GM18511 (cell line): ENCODE data around the gene SLC18B1.
"Not testable (repeated sequence)": the region's sequence is repeated elsewhere in the genome, so short reads cannot be mapped to it uniquely, and the experiment has no call there.

ENCODE experiments used
- ATAC-seq: cut with Tn5 transposase; IDR thresholded peaks from one replicate; pipeline ENCODE4 v1.9.1; 2021; ENCODE audit warnings: mild to moderate bottlenecking, moderate library complexity; ENCODE audit not compliant: unreplicated experiment

The SLC18B1 gene

GRCh38 chr6:132800656-132801055 lies 2.2 kb upstream of the SLC18B1 start:
- ATAC-seq: no peak

- ATAC-seq: peak; percentile 90
Measured at GRCh38 chr6:132798869-132799538, 567 bp upstream of the SLC18B1 start.

- no peak for ATAC-seq
Measured at GRCh38 chr6:132795461-132795860, 3.0 kb downstream of the SLC18B1 start.

GRCh38 chr6:132792510-132792909 lies 5.9 kb downstream of the SLC18B1 start:
- no peak for ATAC-seq

GRCh38 chr6:132790450-132790849 lies 8.0 kb downstream of the SLC18B1 start:
- ATAC-seq: no peak

GRCh38 chr6:132789396-132789776 lies 9.1 kb downstream of the SLC18B1 start:
- ATAC-seq: no peak

- ATAC-seq: peak; percentile 56
Measured at GRCh38 chr6:132788658-132789395, 9.6 kb downstream of the SLC18B1 start.

GRCh38 chr6:132785936-132786335 lies 12.5 kb downstream of the SLC18B1 start:
- no peak for ATAC-seq

GRCh38 chr6:132780770-132781371 lies 17.6 kb downstream of the SLC18B1 start:
- ATAC-seq: peak; percentile 75

GRCh38 chr6:132777881-132778280 lies 20.6 kb downstream of the SLC18B1 start:
- not testable (repeated sequence) for ATAC-seq

- peak; percentile 87 for ATAC-seq
Measured at GRCh38 chr6:132768051-132768517, 30.4 kb downstream of the SLC18B1 start.

- ATAC-seq: no peak
Measured at GRCh38 chr6:132765560-132765959, 32.9 kb downstream of the SLC18B1 start.

- no peak for ATAC-seq
Measured at GRCh38 chr6:132764370-132764769, 34.1 kb downstream of the SLC18B1 start.

GRCh38 chr6:132763269-132763668 lies 35.2 kb downstream of the SLC18B1 start:
- peak; percentile 91 for ATAC-seq

- ATAC-seq: no peak
Measured at GRCh38 chr6:132760256-132760655, 38.2 kb downstream of the SLC18B1 start.

GRCh38 chr6:132758689-132759088 lies 39.7 kb downstream of the SLC18B1 start:
- no peak for ATAC-seq

GRCh38 chr6:132752255-132752654 lies 46.2 kb downstream of the SLC18B1 start:
- no peak for ATAC-seq

- ATAC-seq: no peak
Measured at GRCh38 chr6:132751828-132752227, 46.6 kb downstream of the SLC18B1 start.

GRCh38 chr6:132751306-132751705 lies 47.1 kb downstream of the SLC18B1 start:
- peak; percentile 39 for ATAC-seq

- peak; percentile 91 for ATAC-seq
Measured at GRCh38 chr6:132750455-132751248, 47.8 kb downstream of the SLC18B1 start.

- no peak for ATAC-seq
Measured at GRCh38 chr6:132749111-132749510, 49.3 kb downstream of the SLC18B1 start.
